Activated naive CD4-positive, alpha-beta T cell treated with anti-CD3 and anti-CD28 coated beads for 36 hours (primary cell): ENCODE measurements around the gene IRS2. TPM values are rescaled to one million over a fixed set of nuclear protein-coding genes. Genes with fewer than 3 reads are reported as not detected.

Experiments
- CTCF ChIA-PET: fragments of 350-600 bp; sonication (Branson Sonifier 250); formaldehyde crosslinking; loops from one replicate; lab custom pipeline; 2021; ENCODE audit warnings: antibody characterized with exemption; lab: Charles Lee
- DNase-seq: peaks from one replicate; pipeline ENCODE4 v3.0.0-alpha.2; 2020
- H3K27ac Mint-ChIP-seq: one replicate; pipeline ENCODE4 v1.8.0; 2021; ENCODE audit warnings: mild to moderate bottlenecking, mixed read lengths
- H3K27me3 Mint-ChIP-seq: one replicate; pipeline ENCODE4 v1.8.0; 2021; ENCODE audit warnings: low read depth, mixed read lengths
- H3K36me3 Mint-ChIP-seq: one replicate; pipeline ENCODE4 v1.8.0; 2021; ENCODE audit warnings: low read depth, mixed read lengths
- H3K4me1 Mint-ChIP-seq: one replicate; pipeline ENCODE4 v1.8.0; 2021; ENCODE audit warnings: low read depth, mixed read lengths
- H3K4me3 Mint-ChIP-seq: one replicate; pipeline ENCODE4 v1.8.0; 2021; ENCODE audit warnings: mild to moderate bottlenecking, moderate library complexity, mixed read lengths
- H3K9me3 Mint-ChIP-seq: one replicate; pipeline ENCODE4 v1.8.0; 2021; ENCODE audit warnings: mixed read lengths
- intact Hi-C: fragments of 100-400 bp; cut with micrococcal nuclease; formaldehyde crosslinking; loops from one replicate; pipeline ENCODE4 v1.15.1; 2023
- total RNA-seq, 2 experiments: library from RNA; stranded (reverse); gene quantifications; one replicate each; pipeline ENCODE4 v1.2.3, GENCODE V29; 2021

Gene IRS2
- total RNA-seq, 2 experiments from 2014 or later: 3.0 to 3.3 TPM

DNA sequence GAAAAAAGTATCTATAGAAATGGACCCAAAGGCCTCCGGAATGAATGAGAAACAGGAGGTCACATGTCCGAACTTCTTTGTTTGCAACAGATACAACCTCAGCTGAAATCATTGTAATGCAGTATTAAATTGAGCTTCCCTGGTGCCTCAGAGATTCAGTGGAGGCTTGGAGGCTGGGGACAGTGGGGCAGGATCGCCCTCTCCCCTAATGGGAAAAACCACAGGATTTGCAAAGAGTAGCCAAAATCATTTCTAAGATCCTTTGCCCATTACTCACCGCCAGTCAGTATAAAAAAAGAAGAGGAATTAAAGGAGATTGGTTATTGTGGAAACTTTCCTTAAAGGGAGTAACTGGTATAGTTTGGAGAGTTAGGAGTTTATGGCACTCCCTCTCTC, 30.4 kb upstream of the IRS2 start:
- Mint-ChIP-seq H3K36me3 (no peaks in the 10 kb centered on the region), H3K9me3 (no peaks in the 10 kb centered on the region), H3K4me1 (no peaks in the 10 kb centered on the region), H3K27me3 (peaks cover 45% of the 10 kb centered on the region), H3K27ac (no peak overlapping the region), H3K4me3 (no peak overlapping the region)
- CTCF ChIA-PET: no interaction called here
- no peak for DNase-seq
- intact Hi-C loops: no loop called here

GRCh38 chr13:109816112-109816807, 29.9 kb upstream of the IRS2 start:
- Mint-ChIP-seq H3K9me3 (no peaks in the 10 kb centered on the region), H3K36me3 (no peaks in the 10 kb centered on the region), H3K4me3 (no peak overlapping the region), H3K27me3 (peaks cover 44% of the 10 kb centered on the region), H3K27ac (no peak overlapping the region), H3K4me1 (no peaks in the 10 kb centered on the region)
- DNase-seq: no peak
- intact Hi-C loops: no loop called here
- CTCF ChIA-PET: no interaction called here

DNA sequence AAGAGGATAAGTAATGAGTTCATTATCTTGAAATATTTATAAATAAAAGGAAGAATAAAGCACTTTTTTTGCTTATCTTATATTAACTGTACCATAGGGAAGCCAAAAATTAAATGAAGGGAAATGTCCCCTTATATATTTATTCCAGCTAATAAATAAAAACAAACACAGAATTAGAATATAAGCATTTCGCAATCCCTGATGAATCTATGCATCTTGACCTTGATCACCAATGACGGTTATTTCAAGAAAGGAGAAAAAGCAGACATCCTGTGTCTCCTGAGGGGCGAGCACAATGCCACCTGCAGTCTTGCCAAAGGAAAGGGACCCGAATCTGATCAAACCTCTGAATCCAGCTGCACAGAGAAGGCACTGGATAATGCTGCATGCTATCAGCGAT, 29.3 kb upstream of the IRS2 start:
- H3K4me3 Mint-ChIP-seq: no peak overlapping the region
- no peak for DNase-seq
- CTCF ChIA-PET: no interaction called here

GRCh38 chr13:109813663-109814062, 27.3 kb upstream of the IRS2 start:
- no peaks in the 10 kb centered on the region for H3K36me3 Mint-ChIP-seq
- H3K4me1 Mint-ChIP-seq: no peaks in the 10 kb centered on the region
- H3K9me3 Mint-ChIP-seq: no peaks in the 10 kb centered on the region
- DNase-seq: no peak
- peaks cover 30% of the 10 kb centered on the region for H3K27me3 Mint-ChIP-seq
- intact Hi-C loops: no loop called here
- H3K4me3 Mint-ChIP-seq: no peak overlapping the region
- CTCF ChIA-PET: interaction anchor here (0.5 kb wide), 1 partner anchor 701 kb away, joined by 3 read pairs; no protein-coding TSS in a partner anchor
- no peak overlapping the region for H3K27ac Mint-ChIP-seq

More for the DNA sequence above, 29.3 kb upstream of the IRS2 start:
- peaks cover 38% of the 10 kb centered on the region for H3K27me3 Mint-ChIP-seq
- H3K9me3 Mint-ChIP-seq: no peaks in the 10 kb centered on the region
- intact Hi-C loops: no loop called here
- no peak overlapping the region for H3K27ac Mint-ChIP-seq
- no peaks in the 10 kb centered on the region for H3K4me1 Mint-ChIP-seq
- H3K36me3 Mint-ChIP-seq: no peaks in the 10 kb centered on the region

DNA sequence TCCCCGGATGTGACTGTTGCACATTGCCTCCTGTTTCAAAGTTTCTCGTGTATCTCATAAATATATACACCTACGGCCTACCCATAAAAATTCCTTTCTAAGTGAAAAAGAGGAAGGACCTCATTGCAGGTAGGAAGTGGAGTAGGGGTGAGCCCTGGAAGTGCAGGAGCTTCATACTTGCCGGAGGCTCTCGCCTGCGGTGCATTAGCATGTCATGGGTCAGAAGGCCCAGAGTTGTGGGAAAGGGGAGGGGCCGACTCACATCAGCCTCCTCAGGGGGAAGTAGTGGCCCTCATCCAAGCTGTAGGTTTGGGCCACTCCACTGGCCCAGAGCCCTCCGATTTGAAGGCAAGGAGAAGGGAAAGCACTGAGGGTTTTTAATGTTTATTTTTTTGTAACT, 26.0 kb upstream of the IRS2 start:
- H3K4me3 Mint-ChIP-seq: no peak overlapping the region
- CTCF ChIA-PET: no interaction called here
- peaks cover 25% of the 10 kb centered on the region for H3K27me3 Mint-ChIP-seq
- H3K9me3 Mint-ChIP-seq: no peaks in the 10 kb centered on the region
- H3K4me1 Mint-ChIP-seq: no peaks in the 10 kb centered on the region
- H3K36me3 Mint-ChIP-seq: no peaks in the 10 kb centered on the region
- H3K27ac Mint-ChIP-seq: no peak overlapping the region
- intact Hi-C loops: no loop called here
- DNase-seq: no peak

DNA sequence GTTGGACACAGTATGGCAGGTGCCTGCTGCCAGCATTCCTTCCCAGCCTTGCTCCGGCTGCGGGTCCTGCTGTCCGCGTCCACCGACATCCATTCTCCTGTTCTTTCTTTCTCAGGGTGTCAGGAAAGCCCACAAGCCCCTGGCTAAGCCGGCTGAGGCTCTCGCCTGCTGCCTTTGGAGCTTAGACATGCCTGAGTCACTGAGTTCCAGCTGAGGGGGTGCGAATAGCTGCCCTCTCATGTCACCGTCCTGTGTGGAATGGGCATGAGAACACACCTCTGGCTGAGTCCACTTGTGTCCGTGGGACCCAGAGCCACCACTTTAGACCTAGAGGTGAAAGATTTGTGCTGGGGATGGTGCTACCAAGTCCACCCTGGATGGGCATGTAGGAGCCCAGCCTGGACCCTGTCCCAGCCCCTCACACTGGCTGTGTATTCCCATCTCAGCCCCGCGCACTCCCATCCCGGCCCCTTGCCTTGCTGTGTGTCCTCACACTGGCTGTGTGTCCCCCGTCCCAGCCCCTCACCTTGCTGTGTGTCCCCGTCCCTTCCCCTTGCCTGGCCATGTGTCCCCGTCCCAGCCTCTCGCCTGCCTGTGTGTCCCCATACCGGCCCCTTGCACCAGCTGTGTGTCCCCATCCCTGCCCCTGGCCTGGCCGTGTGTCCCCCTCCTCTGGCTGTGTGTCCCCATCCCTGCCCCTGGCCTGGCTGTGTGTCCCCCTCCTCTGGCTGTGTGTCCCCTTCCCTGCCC, 24.6 kb upstream of the IRS2 start:
- no peak overlapping the region for H3K4me3 Mint-ChIP-seq
- no peaks in the 10 kb centered on the region for H3K4me1 Mint-ChIP-seq
- intact Hi-C loops: no loop called here
- peaks cover 18% of the 10 kb centered on the region for H3K27me3 Mint-ChIP-seq
- no peaks in the 10 kb centered on the region for H3K36me3 Mint-ChIP-seq
- H3K9me3 Mint-ChIP-seq: no peaks in the 10 kb centered on the region
- H3K27ac Mint-ChIP-seq: no peak overlapping the region
- no peak for DNase-seq
- CTCF ChIA-PET: no interaction called here

- H3K4me3 Mint-ChIP-seq: no peak overlapping the region
- H3K27ac Mint-ChIP-seq: no peak overlapping the region
- H3K27me3 Mint-ChIP-seq: peaks cover 19% of the 10 kb centered on the region
- H3K36me3 Mint-ChIP-seq: no peaks in the 10 kb centered on the region
- H3K9me3 Mint-ChIP-seq: no peaks in the 10 kb centered on the region
- intact Hi-C loops: no loop called here
- H3K4me1 Mint-ChIP-seq: no peaks in the 10 kb centered on the region
- CTCF ChIA-PET: no interaction called here
- DNase-seq: no peak
Measured at GRCh38 chr13:109809216-109809932, 23.0 kb upstream of the IRS2 start.

- no peaks in the 10 kb centered on the region for H3K4me1 Mint-ChIP-seq
- CTCF ChIA-PET: no interaction called here
- no peak for DNase-seq
- no peaks in the 10 kb centered on the region for H3K36me3 Mint-ChIP-seq
- intact Hi-C loops: no loop called here
- no peak overlapping the region for H3K4me3 Mint-ChIP-seq
- H3K27me3 Mint-ChIP-seq: peaks cover 15% of the 10 kb centered on the region
- H3K27ac Mint-ChIP-seq: no peak overlapping the region
- H3K9me3 Mint-ChIP-seq: no peaks in the 10 kb centered on the region
Measured at GRCh38 chr13:109807345-109807744, 21.0 kb upstream of the IRS2 start.

- CTCF ChIA-PET: no interaction called here
- DNase-seq: no peak
- intact Hi-C loops: no loop called here
- Mint-ChIP-seq H3K4me1 (no peaks in the 10 kb centered on the region), H3K4me3 (no peak overlapping the region), H3K9me3 (no peaks in the 10 kb centered on the region), H3K27ac (no peak overlapping the region), H3K27me3 (peaks cover 11% of the 10 kb centered on the region), H3K36me3 (no peaks in the 10 kb centered on the region)
Measured at GRCh38 chr13:109804654-109805053, 18.3 kb upstream of the IRS2 start.

DNA sequence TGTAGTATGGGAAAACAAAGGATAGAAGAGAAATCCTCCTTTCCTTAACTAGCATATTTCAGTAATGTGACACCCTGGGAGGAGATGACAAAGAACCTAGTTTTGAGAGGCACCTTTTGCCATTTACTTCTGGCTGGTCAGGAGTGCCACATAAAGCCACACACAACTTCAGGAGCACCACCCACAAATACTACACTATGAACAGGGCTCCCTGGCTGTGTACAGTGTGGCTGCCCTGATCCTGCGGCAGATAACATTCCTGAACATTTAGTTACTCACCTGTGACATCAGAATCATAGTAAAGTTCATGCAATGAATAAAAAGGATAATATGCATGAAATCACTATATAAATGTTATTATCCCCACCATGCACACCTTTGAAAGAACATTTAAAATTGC, 17.4 kb upstream of the IRS2 start:
- Mint-ChIP-seq H3K9me3 (no peaks in the 10 kb centered on the region), H3K4me1 (no peaks in the 10 kb centered on the region), H3K4me3 (no peak overlapping the region), H3K36me3 (no peaks in the 10 kb centered on the region), H3K27ac (no peak overlapping the region), H3K27me3 (peaks cover 7% of the 10 kb centered on the region)
- intact Hi-C loops: no loop called here
- no peak for DNase-seq
- CTCF ChIA-PET: no interaction called here

DNA sequence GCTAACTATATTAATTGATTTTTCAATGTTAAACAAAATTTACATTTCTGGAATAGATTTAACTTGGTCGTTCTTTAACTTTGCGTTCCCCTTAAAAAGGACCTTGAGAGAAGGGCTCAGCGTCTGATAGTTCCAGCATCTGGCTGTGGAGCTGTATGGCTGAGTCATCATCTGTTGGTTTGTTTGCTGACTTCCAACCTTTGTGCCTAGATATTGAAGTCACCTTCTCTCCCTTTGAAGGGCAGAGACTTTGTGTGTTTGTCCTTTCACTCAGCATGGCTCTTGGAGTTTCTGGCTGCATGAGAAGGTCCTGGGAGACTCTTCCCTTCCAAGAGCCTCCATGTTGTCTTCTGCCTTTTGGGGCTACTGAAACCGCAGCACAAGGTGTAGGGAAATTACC, 16.6 kb upstream of the IRS2 start:
- Mint-ChIP-seq H3K27me3 (peaks cover 9% of the 10 kb centered on the region), H3K27ac (no peak overlapping the region), H3K4me3 (no peak overlapping the region), H3K9me3 (no peaks in the 10 kb centered on the region), H3K4me1 (no peaks in the 10 kb centered on the region), H3K36me3 (no peaks in the 10 kb centered on the region)
- no peak for DNase-seq
- intact Hi-C loops: no loop called here
- CTCF ChIA-PET: no interaction called here

- Mint-ChIP-seq H3K36me3 (no peaks in the 10 kb centered on the region), H3K9me3 (no peaks in the 10 kb centered on the region), H3K27me3 (peaks cover 13% of the 10 kb centered on the region), H3K4me1 (peaks cover 14% of the 10 kb centered on the region), H3K27ac (no peak overlapping the region), H3K4me3 (no peak overlapping the region)
- DNase-seq: no peak
- intact Hi-C loops: no loop called here
- CTCF ChIA-PET: no interaction called here
Measured at GRCh38 chr13:109795011-109795410, 8.6 kb upstream of the IRS2 start.
